Activated gamma-delta T cell treated with anti-CD3 and anti-CD28 coated beads, Interleukin-2, amount 50 U/mL, for 16 hours (primary cell): ENCODE data around the gene PIP.
"Not testable (repeated sequence)": the region's sequence is repeated elsewhere in the genome, so short reads cannot be mapped to it uniquely, and the experiment has no call there.

Source experiments
- DNase-seq: peaks from one replicate; pipeline ENCODE4 v3.0.0-alpha.2; 2020; ENCODE audit warnings: low read depth

The PIP gene

GRCh38 chr7:143177374-143178119, 45.7 kb downstream of the PIP start:
- DNase-seq, result no peak

GRCh38 chr7:143180771-143181170, 48.9 kb downstream of the PIP start:
- not testable (repeated sequence) for DNase-seq

GRCh38 chr7:143181349-143181748, 49.5 kb downstream of the PIP start:
- DNase-seq, result no peak

GRCh38 chr7:143183024-143183423, 51.1 kb downstream of the PIP start, which contains the start of gene TAS2R39:
Gene TAS2R39 (plus strand): TSS chr7:143183419. CDS start chr7:143183419, 0 bp downstream.
- no peak for DNase-seq

- no peak for DNase-seq
These were observed 53.7 kb downstream of the PIP start for GRCh38 chr7:143185551-143185950.

- DNase-seq, result no peak
These were observed 57.1 kb downstream of the PIP start for GRCh38 chr7:143188994-143189393.
